GM18909 (cell line): ENCODE data around the gene NBPF1.
"Not testable (repeated sequence)": the region's sequence is repeated elsewhere in the genome, so short reads cannot be mapped to it uniquely, and the experiment has no call there.

Source experiments
- ATAC-seq: cut with Tn5 transposase; IDR thresholded peaks from one replicate; pipeline ENCODE4 v1.9.1; 2021; ENCODE audit warnings: mild to moderate bottlenecking; ENCODE audit not compliant: unreplicated experiment, poor library complexity

Gene NBPF1

DNA sequence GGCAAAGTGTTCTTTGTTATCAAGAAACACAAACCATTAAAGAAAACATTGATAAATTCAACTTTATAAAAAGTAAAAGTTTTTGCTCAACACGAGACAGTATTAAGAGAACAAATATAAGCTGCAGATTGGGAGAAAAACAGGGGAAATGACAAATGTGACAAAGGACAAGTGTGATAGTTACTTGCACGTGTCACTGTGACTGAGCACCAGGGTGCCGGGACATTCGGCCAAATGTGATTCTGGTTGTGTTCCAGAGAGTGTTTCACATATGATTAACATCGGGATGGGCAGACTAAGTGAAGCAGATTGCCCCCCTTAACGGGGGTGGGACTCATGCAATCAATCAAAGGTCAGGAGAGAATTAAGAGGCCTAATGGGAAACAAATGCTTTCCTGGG, 52.9 kb downstream of the NBPF1 start:
- ATAC-seq, result not testable (repeated sequence)

DNA sequence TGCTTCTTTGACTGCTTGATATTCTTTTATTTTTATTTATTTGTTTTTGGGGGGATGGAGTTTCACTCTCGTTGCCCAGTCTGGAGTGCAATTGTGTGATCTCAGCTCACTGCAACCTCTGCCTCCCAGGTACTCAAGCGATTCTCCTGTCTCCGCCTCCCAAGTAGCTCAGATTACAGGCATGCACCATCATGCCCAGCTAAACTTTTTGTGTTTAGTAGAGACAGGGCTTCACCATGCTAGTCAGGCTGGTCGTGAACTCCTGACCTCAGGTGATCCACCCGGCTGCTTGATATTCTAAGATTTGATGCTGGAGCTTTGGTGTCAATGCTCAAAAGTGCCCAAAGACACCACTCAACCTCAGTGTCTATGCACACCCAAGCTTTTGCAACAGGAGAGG, 53.7 kb downstream of the NBPF1 start:
- not testable (repeated sequence) for ATAC-seq

DNA sequence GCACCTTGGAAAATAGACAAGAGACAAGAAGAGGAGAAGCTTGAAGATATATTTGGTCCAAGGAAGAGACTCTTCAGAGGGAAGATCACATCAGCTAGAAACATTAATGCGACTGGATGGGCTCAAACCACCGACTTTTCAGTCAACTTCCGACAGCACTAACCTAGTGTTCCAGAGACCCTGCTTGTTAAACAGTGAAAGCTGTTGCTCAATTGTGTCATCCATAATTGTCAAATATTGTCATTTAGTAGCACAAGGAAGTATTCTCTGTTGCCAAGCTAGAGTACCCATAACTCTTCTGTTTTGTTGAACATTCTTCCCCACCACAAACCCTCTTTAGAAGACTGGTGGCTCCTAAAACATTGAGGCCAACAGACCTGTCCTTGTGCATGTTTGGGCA, 56.3 kb downstream of the NBPF1 start:
- ATAC-seq, result not testable (repeated sequence)

DNA sequence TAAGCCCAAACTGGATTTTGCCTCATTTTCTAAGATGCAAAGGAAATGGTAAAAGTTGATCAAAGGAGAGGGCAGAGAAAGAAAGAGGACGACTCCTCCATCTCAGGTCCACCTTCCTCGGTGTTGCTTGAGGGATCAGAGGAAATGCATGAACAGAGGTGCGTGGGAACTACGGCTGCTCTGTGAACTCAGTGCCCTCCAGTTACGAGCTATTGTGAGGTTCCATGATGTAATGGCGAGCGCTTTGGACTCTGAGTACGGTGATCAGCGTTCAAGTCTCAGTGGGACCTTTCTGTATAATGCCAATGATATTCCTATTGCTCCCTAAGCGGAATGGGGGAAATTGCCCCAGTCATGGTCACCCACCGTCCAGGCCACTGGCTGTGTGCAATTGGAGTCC, 60.1 kb downstream of the NBPF1 start:
- not testable (repeated sequence) for ATAC-seq

DNA sequence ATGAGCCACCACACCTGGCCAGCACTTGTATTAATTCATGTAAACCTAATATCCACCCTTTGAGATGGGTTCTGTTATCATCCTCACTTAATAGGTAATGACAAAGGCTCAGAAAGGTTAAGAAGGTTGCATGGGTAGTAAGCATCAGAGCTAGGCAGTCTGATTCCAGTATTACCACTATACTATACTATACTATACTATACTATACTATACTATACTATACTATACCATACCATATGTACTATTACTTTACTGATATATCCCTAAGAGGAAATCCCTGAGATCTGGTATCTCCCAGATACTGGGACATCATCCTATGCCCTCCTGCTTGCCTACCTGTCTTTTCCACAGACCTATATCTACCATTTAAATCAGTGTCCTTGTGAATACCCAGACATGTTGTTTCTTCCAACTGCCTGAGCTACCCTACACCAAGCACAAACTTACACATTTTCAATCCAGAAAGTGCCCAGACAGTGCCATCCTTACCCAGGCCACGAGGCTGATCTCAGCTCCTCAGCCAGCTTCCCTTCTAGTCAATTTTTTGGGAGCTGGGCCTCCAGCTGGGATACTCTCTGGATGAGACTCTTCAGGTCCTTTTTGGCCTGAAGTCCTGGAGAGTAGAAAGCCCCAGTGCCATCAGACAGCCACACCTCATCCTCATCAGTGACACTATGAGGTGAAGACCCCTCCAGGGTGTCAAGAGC, 63.0 kb downstream of the NBPF1 start:
- not testable (repeated sequence) for ATAC-seq

DNA sequence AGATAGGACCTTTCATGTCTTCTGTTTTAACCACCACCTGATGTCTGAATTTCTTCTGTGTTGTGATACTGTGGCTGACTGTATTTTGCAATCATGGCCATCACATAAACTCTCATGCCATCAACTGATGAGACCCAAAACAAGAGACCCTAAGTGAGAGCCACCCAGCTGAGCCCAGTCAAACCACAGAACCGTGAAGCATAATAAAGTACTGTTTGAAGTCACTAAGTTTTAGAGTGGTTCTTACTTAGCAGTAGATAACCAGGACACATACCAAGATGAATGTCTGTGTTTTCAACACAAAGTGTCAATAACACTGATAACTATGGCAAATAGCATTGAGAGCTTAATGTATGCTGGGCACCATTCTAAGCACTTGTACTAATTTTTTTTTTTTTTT, 63.8 kb downstream of the NBPF1 start:
- ATAC-seq, result not testable (repeated sequence)

DNA sequence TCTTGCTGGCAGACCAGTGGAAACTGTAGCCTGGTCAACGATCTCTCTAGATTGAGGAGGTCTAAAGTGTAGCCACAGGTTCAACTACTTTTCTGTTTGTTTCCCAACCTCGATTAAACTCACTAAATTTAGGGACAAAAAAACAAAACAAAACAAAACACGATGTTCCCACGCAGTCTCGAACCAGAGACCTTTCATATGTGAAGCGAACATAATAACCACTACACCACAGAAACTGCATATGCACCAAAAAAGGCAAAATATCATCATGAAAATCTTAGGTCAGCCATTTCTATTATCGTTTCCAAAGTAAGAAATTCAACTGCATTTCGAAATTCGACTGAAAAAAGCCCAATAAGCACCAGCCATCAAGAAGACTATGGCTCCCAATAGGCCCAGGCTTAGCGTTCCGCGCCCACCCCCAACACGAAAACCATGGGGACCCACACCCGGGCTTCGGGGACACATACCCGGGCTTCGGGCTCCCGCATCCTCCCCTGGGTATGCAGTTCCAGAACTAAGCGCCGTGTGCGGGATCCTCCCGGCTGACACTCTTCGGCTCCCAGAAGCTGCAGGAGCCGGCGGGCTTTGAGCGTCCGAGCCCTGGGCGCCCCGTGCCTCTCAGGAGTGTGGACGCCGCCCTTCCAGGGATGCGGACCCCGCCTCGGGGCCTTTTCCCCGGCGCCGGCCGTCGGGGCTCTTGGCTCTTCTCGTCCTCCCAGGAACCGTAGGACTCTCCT, 65.7 kb downstream of the NBPF1 start:
- not testable (repeated sequence) for ATAC-seq

DNA sequence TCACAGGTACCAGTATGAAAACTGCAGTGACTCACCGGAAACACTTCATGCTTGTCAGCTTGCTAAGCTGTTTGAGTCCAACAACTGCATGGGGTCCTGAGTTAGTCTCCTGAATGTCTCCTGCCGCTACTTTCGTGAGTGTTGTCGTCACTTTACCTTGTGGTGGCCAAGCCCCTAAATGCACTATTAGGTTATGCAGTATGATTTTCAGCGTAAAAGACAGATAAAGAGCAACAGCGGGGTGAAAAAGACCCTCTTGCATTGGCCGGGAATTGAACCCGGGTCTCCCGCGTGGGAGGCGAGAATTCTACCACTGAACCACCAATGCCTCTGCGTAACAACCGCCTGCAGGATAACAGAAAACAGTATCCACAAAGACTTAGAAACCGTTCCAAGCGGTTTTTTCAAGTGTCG, 67.7 kb downstream of the NBPF1 start:
- not testable (repeated sequence) for ATAC-seq

DNA sequence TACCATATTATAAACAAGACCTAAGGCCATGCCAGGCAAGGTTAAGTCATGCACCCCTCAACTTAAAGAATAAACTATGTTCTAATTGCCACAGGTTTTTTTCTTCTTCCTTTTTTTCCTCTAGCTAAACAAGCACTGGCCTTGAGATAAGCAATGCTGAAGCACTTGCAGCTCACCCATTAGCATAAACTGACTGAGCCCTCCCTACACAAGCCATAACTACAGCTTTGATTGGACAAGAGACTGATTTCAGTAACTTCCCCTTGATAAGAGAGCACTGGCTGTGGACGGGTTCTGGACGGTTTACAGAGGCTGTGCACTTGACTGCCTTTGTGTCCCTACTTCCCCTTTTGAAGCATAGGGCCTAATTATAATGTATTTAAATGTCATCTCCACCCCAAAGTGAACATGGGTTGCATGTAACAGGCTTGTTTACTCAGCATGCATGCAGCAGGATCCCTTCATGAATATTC, 72.9 kb downstream of the NBPF1 start:
- not testable (repeated sequence) for ATAC-seq

DNA sequence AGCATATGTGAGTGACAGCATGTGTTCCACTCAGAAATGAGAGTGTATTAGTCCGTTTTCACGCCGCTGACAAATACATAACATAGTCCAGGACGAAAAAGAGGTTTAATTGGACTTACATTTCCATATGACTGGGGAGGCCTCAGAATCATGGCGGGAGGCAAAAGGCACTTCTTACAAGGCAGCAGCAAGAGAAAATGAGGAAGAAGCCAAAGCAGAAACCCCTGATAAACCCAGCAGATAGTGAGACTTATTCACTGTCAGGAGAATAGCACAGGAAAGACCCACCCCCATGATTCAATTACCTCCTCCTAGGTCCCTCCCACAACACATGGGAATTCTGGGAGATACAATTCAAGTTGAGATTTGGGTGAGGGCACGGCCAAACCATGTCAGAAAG, 75.8 kb downstream of the NBPF1 start:
- ATAC-seq, result not testable (repeated sequence)

DNA sequence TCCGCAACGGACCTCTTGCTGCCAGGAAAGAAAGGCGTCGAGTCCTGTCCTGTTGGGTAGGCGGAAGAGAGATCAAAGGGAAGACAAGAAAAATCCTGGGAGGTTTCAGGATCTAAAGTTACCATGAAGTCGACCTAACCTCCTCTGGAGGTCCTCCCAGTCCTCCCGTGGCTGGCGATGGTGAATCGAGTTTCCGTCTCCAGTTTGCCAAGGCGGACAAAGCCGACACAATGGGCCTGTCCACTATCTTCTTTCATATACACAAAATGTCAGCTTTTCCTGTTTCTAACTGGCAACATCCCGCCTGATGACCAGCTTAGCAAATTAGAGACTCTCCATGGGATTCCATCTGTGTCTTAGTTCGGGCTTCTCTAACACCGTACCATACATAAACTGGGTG, 76.6 kb downstream of the NBPF1 start:
- ATAC-seq, result not testable (repeated sequence)

DNA sequence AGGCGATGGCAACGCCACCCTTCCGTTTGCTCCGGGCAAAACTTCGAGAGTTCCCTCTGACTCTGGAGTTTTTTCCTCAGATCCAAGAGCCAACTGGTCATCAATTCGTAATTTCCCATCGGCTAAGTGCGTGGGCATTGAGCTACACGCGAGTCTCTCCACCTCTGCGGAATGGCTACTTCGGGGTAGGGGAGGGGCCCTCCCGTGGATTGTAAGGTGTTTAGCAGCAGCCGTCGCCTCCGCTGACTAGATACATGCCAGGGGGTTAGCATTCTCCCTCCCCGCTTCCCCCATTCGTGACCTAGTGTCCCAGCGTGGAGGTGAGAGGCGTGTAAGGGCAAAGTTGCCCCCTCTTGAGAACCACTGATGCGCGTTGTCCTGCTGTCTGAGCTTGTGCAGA, 77.5 kb downstream of the NBPF1 start:
- ATAC-seq, result not testable (repeated sequence)

DNA sequence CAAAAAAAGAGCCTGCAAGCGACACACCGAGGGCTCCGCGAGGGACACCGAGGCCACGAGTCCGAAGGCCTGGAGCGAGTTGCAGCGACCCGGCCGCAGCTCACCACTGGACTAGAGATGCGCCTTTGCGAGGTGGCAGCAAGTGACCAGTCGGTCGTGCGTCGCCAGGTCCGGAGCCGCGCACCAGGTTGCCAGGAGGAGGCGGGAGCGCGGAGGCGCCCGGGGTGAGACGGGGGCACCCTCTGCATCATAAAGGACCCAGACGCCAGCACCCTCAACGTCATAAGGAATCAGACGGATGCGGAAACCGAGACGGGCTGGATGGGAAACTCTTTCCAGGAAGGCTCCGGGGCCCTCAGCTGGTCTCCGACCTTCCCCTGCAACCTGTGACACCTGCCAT, 77.9 kb downstream of the NBPF1 start:
- ATAC-seq, result not testable (repeated sequence)

DNA sequence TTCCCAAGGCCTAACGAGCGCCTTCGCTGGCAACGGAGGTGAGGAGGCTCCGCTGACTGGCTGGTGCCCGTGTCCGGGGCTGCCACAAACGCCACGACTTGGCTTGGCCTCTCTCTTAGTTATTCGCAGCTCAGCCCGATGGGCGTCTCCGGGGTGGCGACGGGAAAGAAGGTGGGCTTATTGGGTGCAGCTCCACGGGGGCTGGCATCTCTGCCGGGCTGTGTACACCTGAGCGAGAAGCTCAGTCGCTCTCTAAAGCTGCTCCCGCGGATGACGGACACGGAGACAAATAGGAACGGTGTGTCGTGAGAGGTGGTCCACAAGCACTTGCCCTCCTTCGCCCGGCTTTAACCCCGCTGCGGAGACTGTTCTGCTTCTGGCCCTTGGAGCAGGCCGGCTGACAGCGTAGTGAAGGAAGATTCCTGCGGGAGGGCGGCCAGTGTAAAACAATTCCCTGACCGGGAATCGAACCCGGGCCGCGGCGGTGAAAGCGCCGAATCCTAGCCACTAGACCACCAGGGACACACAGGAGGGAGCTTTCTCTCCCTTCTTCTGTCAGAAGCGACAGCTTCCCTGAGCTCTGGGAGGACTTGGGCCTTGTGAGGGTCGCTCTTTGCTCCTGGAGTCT, 78.4 kb downstream of the NBPF1 start:
- ATAC-seq, result not testable (repeated sequence)

DNA sequence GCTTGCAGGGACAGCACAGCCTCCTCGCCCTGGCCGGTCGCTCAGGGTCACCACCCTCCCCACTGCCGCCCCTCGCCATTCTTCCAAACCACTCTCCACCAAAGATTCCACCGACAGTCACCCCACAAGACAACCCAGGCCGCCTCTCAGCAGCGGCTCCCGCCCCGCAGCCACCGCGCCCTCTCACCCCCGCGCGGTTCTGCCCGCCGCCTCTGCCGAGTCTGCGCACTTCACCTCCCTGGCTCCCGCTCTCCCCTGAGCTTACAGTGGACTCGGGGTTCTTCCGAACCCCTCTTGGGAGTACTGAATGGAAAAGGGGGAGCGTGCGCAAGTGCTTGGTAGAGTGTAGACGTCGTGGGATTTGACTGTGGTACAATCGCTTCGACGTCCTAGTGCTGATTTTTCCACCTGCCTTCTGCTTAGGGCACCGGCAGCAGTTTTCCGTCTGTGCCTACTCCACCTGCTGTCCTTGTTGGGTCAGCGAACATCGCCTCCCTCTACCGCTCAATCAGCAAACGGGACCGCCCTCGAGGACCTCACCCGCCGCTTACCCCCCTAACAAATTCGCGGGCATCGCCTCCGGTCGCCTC, 79.0 kb downstream of the NBPF1 start:
- ATAC-seq, result not testable (repeated sequence)

DNA sequence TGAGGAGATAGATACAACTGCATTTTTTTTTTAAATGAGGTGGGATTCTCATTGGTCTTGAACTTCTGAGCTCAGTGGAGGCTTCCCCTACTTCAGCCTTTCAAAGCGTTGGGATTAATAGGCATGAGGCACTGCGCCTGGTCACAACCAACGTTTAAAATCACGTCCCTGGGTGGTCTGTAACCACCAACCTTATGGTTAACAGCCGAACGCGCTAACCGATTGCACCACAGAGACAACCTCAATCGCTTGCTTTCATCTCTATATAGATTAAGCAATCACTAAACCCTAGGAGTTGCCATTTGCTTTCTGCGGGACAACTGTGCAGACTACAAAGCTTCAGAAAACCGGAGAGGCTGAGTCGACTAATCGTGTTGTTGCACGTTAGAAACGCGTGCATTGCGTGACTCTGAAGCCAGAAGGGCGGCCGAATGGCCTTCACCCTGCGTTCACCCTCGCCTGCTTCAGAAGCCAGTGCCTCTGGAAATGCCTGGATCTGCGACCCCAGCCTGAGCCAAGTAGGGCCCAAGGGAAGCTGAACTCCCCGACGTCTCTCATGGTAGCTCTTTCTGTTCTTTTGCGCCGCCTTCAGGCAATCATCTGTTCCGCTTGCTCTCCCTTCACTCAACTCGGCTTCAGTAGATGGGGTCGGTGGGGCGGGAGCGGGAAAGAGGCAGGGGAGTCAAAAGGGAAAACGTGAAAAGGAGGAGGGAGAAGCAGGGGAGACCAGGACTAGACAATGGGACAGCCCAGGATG, 81.0 kb downstream of the NBPF1 start:
- ATAC-seq, result not testable (repeated sequence)

DNA sequence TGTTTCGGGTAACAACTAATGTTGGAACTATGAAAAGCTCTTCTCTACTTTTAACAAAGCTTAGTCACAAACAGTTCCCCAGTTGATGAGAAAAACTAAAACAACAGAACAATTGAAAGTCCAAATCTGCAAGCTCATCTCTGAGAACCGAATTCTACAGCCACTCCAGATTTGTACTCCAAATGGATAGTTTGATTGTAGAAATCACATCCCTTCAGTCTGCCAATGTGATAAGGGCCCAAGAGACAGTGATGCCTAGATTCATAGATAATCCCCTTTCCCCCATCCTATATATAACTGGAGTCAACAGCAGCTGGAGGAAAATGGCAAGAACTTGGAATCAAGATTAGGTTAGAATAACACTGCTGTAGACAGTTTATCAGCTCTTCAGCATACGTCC, 85.0 kb downstream of the NBPF1 start:
- not testable (repeated sequence) for ATAC-seq

DNA sequence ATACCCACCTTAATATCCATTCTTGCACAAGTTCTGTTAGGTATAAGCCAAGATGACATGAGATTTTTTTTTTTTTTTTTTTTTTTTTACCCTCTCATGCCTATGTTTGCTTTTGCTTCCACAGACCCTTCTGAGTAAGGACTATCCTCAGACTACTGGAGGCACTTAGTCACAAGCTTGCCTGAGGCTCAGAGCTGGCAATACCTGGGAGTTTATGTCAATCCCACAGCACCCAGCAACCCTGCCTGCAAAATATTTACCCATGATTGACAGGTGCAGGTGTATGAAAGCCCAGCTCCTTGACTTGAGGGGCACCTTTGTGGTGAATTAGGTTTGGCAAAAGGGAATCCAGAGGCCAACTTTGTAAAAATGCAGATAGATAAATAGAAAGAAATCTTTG, 87.6 kb downstream of the NBPF1 start:
- ATAC-seq, result not testable (repeated sequence)

DNA sequence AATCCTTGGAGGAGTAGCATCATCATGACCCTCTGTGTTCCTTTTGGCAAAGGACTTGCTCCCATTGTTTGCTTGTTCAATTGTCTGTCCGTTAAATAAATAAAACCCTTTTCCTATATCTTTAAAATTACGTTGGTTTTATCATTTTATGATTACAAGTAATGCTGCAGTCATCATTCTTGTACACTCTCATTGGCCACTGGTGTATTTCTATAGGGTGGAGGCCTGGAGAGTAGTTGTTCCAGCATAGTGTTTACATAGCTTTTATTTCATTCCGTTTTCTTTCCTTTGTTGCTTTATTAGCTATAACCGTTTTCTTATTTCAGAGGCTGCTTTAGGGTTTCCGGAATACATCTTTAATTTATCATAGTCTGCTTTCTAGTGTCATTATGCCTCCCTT, 91.7 kb downstream of the NBPF1 start:
- not testable (repeated sequence) for ATAC-seq

DNA sequence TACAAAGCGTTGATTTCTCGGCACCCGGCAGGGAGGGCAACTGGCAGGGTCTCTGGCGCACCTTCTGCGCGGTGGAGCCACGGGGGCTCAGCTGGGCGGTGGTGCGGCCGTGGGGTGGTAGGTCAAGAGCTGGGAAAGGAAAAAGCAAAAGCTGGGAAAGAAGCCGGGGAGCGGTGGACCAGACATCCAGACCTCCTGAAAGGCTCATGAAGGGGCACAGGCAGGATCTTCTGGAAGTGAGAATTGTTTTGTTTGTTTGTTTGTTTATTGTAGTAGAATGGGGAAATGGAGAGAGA, 92.1 kb downstream of the NBPF1 start:
- ATAC-seq, result no peak
